COR-L47 (cell line): ENCODE data around the gene INPP5A.
A peak's percentile ranks its signal among the peaks of the same experiment; 100 is the strongest.

Experiments used
- DNase-seq: peaks from one replicate; lab custom pipeline; 2025; lab: John Stamatoyannopoulos, UW

The INPP5A gene

GRCh38 chr10:132536241-132536876 lies 1.2 kb upstream of the INPP5A start:
- no peak for DNase-seq

- DNase-seq: peak; percentile 91
These were observed 507 bp upstream of the INPP5A start for GRCh38 chr10:132536877-132537683.

GRCh38 chr10:132538031-132538789 lies 623 bp downstream of the INPP5A start:
- no peak for DNase-seq

DNA sequence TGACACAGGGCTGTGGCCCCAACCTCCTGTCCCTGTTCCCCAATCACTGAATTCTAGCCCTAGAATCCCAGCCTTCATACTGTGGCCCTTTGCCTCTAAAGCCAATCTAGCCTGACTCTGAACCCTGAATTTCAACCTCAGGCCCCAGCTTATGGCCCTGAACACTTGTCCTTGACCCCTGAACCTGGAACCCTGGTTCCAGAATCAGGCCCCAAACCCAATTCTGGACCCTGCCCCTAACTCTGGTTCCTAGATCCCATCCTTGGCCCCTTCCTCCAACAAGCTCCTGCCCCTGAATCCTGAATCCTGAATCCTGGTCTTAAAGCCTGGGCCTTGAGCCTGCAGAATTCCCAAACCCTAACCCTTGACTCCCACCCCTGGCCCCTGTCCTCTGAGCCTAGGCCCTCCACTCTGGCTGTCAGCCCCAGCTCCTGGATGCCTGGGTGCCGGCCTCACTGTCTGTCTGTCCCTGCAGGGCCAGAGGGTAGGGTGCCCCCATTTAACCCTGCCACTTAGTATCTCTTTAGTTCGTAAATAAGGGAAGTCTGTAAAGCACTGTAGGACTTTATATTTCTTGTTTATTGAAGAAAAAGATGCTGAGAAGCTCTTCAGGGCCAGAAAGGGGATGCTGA lies 1.3 kb downstream of the INPP5A start:
- DNase-seq: no peak

GRCh38 chr10:132539431-132539839 lies 1.8 kb downstream of the INPP5A start:
- DNase-seq: no peak

GRCh38 chr10:132539894-132540293 lies 2.3 kb downstream of the INPP5A start:
- no peak for DNase-seq

GRCh38 chr10:132540456-132540855 lies 2.9 kb downstream of the INPP5A start:
- DNase-seq: no peak

- no peak for DNase-seq
These were observed 3.5 kb downstream of the INPP5A start for GRCh38 chr10:132541129-132541528.

DNA sequence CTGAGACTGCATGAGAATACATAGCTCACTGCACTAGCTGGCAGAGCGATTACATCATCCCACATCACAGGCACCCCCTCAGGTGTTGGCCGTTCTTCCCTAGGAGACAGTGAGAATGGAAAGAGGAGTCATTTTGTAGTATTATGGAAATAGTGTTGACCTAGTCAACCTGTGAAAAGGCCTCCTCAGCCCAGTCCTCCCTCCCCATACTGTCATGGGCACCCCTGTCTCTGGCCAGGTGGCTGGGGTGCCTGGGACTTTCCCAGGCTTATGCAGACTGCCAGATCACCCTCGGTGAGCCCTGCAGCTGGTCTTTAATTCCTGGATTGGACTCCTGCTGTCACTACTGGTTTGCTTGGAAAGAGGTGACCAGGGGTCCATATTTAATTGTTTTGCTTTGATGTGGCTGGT lies 4.0 kb downstream of the INPP5A start:
- no peak for DNase-seq

GRCh38 chr10:132542086-132542775 lies 4.6 kb downstream of the INPP5A start:
- no peak for DNase-seq

- no peak for DNase-seq
These were observed 5.2 kb downstream of the INPP5A start for GRCh38 chr10:132542819-132543218.

DNA sequence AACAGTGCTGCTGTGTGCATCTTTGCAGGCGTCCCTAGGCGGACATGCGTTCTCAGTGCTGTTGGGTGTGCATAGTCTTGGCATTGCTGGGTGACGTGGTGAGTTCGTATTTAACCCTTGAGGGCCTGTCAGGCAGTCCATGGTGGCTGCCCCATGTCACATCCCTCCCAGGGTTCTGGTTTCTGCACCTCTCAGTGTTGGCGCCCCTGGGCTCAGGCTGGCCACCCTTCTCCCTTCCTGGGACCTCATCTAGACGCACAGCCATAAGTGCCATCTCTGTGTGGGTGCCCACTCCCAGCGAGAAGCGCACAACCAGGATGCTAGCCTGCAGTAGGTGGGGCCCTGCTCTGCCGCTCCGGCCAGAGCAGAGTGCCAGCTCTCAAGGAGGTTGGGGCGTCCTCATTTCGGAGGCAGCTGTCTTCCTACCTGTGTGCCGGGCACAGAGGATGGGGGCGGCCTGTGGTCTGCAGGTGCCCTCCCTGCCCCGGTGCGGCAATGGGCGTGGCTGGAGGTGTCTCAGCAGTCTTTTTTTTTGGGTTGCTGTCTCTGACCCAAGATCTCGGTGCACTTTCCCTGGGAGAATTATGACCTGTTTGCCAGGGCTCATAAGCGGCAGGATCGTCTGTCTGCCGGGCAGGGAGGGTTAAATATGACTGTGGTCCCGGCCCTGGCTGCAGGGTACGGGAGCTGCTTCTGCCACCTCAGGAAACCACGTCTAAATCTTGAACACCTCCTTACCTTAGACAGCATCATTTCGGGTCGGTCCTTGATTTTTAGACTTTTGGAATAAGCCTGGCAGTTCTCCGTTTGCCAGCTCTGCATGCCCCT lies 6.5 kb downstream of the INPP5A start:
- no peak for DNase-seq

- DNase-seq: no peak
These were observed 7.4 kb downstream of the INPP5A start for GRCh38 chr10:132544744-132545658.

DNA sequence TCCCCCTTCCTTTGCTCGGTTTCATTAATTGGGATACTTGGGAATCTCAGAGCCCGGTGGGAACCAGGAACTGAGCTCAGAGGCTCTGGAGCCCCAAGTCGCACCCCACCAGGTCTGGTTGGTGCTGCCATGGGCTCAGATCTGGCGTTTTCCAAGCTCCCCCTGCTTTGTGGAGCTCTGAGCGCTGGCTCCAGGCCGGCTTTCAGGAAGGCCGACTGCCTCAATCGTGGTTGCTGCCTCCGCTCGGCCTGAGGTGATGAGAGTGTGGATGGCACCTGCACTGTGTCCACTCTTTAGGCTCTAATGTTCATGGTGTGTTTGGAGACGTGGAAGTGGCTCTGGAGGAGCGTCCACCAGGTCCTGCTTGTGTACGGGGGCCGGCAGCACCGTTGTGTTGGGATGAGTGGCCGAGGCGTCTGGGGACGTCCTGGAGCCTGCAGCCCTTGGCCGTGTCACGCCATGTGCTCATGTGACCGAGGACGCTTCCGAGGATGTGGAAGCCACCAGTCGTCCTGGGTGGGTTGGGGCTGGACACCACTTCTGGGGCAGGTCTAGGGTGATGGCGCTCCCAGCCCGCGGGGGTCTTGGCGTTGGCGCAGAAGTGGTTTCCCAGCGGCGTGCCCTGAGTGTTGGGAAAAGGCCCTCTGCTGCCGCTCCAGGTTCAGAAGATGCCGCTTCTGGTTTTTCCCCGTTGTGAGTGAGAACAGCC lies 8.2 kb downstream of the INPP5A start:
- DNase-seq: no peak

GRCh38 chr10:132546567-132547420 lies 9.2 kb downstream of the INPP5A start:
- no peak for DNase-seq

- no peak for DNase-seq
These were observed 9.9 kb downstream of the INPP5A start for GRCh38 chr10:132547421-132547861.

- DNase-seq: no peak
These were observed 10.7 kb downstream of the INPP5A start for GRCh38 chr10:132548106-132548823.
